Activated T-helper 17 cell treated with anti-CD3 and anti-CD28 coated beads, Interleukin-2, amount 50 U/mL, for 72 hours (primary cell): ENCODE results near the gene PPM1H. TPM values are rescaled to one million over a fixed set of nuclear protein-coding genes. Genes with fewer than 3 reads are reported as not detected.

Experiments used
- ATAC-seq: fragments of 150-1000 bp; cut with Tn5 transposase; replicated peaks from 2 replicates; pipeline ENCODE4 v1.10.0; 2021; ENCODE audit warnings: mild to moderate bottlenecking, moderate library complexity
- H3K27ac Mint-ChIP-seq: one replicate; pipeline ENCODE4 v1.8.0; 2022; ENCODE audit warnings: mixed read lengths
- H3K27me3 Mint-ChIP-seq: one replicate; pipeline ENCODE4 v1.8.0; 2022; ENCODE audit warnings: mixed read lengths
- H3K36me3 Mint-ChIP-seq: one replicate; pipeline ENCODE4 v1.8.0; 2022; ENCODE audit warnings: low read depth, mild to moderate bottlenecking, mixed read lengths
- H3K4me1 Mint-ChIP-seq: one replicate; pipeline ENCODE4 v1.8.0; 2022; ENCODE audit warnings: mixed read lengths
- H3K4me3 Mint-ChIP-seq: one replicate; pipeline ENCODE4 v1.8.0; 2022; ENCODE audit warnings: mild to moderate bottlenecking, mixed read lengths
- H3K9me3 Mint-ChIP-seq: one replicate; pipeline ENCODE4 v1.8.0; 2022; ENCODE audit warnings: mixed read lengths
- total RNA-seq, 2 donors: library from RNA; stranded (reverse); gene quantifications; one replicate each; pipeline ENCODE4 v1.2.3, GENCODE V29; 2022

The PPM1H gene
- total RNA-seq, 2 donors from 2014 or later, result not detected

GRCh38 chr12:62928632-62929031 is 6.3 kb downstream of the PPM1H start:
- H3K4me1 Mint-ChIP-seq, result peaks cover under 1% of the 10 kb centered on the region
- H3K36me3 Mint-ChIP-seq, result no peaks in the 10 kb centered on the region
- peaks cover 32% of the 10 kb centered on the region for H3K27me3 Mint-ChIP-seq

DNA sequence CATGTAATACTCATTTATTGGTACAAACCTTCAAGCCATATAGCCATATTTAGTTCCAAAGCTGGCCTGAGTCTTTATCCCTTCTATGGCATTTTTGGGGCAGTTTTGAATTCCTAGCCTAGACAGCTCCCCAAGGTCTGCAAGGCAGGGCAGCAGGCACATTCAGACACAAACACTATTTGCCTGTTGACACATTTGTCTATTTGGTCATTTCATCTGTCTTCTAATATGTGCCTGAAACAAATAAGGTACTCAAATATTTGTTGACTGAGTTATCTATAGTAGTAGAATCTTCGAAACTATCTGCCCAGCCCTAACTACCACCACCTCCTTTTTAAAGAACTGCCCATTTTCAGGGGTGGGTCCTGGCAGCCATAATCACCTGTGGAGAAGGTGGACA is 9.3 kb downstream of the PPM1H start:
- ATAC-seq, result no peak
- Mint-ChIP-seq H3K9me3 (no peaks in the 10 kb centered on the region), H3K4me3 (no peak overlapping the region), H3K4me1 (no peaks in the 10 kb centered on the region), H3K27ac (no peak overlapping the region), H3K27me3 (peaks cover 8% of the 10 kb centered on the region), H3K36me3 (no peaks in the 10 kb centered on the region)

More at GRCh38 chr12:62928632-62929031, 6.3 kb downstream of the PPM1H start:
- no peak for ATAC-seq
- no peaks in the 10 kb centered on the region for H3K9me3 Mint-ChIP-seq
- no peak overlapping the region for H3K27ac Mint-ChIP-seq
- no peak overlapping the region for H3K4me3 Mint-ChIP-seq

DNA sequence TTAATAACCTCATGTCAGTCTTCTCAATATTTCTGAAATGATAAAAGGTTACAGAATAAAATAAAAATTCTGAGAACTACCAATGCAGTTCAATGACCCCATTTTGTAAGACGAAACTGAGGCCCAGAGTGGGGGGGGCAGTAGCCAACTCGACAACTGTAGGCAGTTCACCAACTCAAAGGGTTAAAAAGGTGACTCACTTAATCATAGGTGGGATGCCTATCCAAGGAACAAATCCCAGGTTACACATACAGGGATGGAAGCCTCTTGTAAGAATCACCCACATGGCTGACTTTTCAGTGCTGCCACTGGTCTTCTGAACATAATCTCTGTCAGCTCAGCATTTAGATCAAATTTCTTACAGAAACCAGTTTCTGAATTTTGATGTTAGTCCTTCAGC is 10.9 kb downstream of the PPM1H start:
- H3K4me3 Mint-ChIP-seq, result no peak overlapping the region
- H3K4me1 Mint-ChIP-seq, result no peaks in the 10 kb centered on the region
- H3K36me3 Mint-ChIP-seq, result no peaks in the 10 kb centered on the region
- no peaks in the 10 kb centered on the region for H3K9me3 Mint-ChIP-seq
- ATAC-seq, result no peak
- peaks cover 6% of the 10 kb centered on the region for H3K27me3 Mint-ChIP-seq
- H3K27ac Mint-ChIP-seq, result no peak overlapping the region

DNA sequence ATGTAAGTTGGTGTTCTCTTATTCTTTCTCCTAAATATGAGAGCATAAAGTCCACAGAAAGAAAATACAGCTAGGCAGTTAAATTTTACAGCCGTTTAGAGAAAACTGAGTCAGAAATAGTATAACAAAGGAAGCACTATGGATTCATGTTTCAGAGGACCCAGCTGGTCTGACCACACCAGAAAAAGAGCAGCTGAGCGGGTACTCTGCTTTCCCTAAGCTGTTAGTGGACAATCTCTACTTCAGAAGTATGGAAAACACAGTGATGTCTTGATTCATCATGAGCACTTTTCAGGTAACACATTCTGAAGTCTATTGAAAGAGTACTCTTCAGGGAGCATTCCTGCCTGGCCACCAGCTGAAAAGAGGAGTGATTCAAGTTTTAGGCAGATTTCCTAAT is 12.4 kb downstream of the PPM1H start:
- H3K27ac Mint-ChIP-seq, result no peak overlapping the region
- no peaks in the 10 kb centered on the region for H3K36me3 Mint-ChIP-seq
- no peak for ATAC-seq
- H3K9me3 Mint-ChIP-seq, result no peaks in the 10 kb centered on the region
- H3K27me3 Mint-ChIP-seq, result peaks cover 6% of the 10 kb centered on the region
- no peaks in the 10 kb centered on the region for H3K4me1 Mint-ChIP-seq
- H3K4me3 Mint-ChIP-seq, result no peak overlapping the region

GRCh38 chr12:62919838-62920237 is 15.1 kb downstream of the PPM1H start:
- no peak overlapping the region for H3K4me3 Mint-ChIP-seq
- ATAC-seq, result no peak
- no peaks in the 10 kb centered on the region for H3K36me3 Mint-ChIP-seq
- H3K9me3 Mint-ChIP-seq, result no peaks in the 10 kb centered on the region
- H3K27me3 Mint-ChIP-seq, result peaks cover 3% of the 10 kb centered on the region
- no peak overlapping the region for H3K27ac Mint-ChIP-seq
- no peaks in the 10 kb centered on the region for H3K4me1 Mint-ChIP-seq

GRCh38 chr12:62917926-62918325 is 17.0 kb downstream of the PPM1H start:
- Mint-ChIP-seq H3K36me3 (no peaks in the 10 kb centered on the region), H3K27me3 (peaks cover 9% of the 10 kb centered on the region), H3K9me3 (no peaks in the 10 kb centered on the region), H3K27ac (no peak overlapping the region), H3K4me1 (no peaks in the 10 kb centered on the region), H3K4me3 (no peak overlapping the region)
- ATAC-seq, result no peak

DNA sequence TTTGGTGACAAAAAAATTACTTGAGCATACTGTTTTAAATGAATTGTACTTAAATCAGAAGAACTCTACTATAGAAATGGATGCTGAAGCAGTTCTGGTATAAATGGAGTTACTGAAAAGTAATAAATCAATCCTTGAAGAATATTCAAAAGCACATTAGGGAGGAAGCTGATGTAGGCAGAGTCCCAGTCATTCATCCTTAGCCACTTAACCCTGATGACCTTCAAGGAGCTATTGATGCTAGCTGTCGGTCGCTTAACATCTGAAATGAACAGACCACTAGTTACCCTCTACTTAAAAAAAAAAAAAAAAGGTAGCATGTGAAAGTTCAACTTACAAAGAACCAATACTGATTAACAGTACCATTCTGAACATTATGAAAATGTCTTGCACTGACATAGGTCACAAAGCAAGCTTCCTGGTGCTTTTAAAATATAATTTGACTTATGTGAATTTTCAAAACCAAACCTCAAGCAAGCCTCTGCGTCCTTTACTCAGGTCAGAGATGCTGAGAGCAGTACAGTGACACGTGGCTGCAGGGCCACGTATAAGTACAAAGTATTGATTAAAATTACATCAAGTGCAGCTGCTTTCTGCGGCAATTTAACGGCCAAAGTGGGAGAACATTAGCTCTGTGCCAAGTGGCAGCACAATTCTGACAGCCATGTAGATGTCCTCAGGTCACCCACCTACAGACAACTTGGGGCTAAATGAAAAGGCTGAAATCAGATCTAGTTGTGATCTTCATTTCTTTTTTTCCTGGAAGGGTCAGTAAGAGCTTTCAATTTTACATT is 18.1 kb downstream of the PPM1H start:
- H3K4me1 Mint-ChIP-seq, result no peaks in the 10 kb centered on the region
- H3K36me3 Mint-ChIP-seq, result no peaks in the 10 kb centered on the region
- H3K27ac Mint-ChIP-seq, result no peak overlapping the region
- H3K27me3 Mint-ChIP-seq, result peaks cover 15% of the 10 kb centered on the region
- no peak overlapping the region for H3K4me3 Mint-ChIP-seq
- ATAC-seq, result no peak
- H3K9me3 Mint-ChIP-seq, result no peaks in the 10 kb centered on the region

DNA sequence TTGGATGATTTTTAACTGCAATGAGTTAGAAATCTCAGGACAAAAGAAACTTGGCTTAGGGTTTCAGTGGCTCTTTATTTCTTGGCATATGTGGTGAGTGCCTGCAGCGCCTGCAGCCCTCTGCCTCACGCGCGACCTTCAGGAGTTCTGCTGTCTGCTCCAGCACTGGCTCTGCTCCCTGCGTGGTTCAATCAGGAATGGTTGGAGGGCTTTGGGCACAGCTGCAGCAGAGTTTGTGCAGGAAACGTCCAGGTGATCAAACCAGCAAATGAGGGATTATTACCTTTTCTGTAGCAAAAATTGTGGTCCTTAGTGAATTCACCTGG is 19.8 kb downstream of the PPM1H start:
- ATAC-seq, result no peak
- Mint-ChIP-seq H3K27me3 (peaks cover 16% of the 10 kb centered on the region), H3K4me1 (no peaks in the 10 kb centered on the region), H3K9me3 (no peaks in the 10 kb centered on the region), H3K36me3 (no peaks in the 10 kb centered on the region), H3K4me3 (no peak overlapping the region), H3K27ac (no peak overlapping the region)

DNA sequence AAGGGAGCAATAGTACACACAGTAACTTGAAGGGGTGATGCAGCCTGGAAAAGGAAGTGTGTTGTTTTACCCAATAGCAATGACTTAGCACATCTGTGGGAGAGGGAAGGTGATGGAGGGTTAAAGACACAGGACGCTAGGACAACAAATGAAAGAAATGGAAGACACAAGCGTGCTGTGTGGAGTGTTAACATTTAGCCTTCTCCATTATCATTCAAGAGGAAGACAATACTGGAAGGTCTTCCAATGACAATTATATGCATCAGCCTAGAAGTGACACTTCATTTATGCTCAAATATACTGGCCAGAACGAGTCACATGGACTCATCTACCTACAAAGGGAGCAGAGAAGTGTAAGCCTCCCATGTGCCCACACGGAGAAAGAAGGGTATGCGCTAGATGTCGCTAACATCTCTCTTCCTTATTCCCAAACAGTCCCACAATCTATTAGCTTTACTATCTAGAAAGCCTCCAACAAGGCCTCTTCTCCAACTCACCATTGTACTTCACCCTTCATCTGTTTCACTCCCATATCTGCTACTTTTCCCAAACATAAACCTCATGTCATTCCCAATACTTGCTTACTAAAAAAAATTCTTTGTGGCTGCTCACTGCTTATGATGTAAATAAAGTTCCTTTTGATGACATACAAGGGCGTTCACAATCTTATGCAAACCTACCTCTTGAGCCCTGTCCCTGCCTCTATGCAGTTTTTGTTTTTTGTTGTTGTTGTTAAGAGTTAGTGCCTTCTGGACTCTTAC is 20.3 kb downstream of the PPM1H start:
- H3K4me1 Mint-ChIP-seq, result no peaks in the 10 kb centered on the region
- H3K27me3 Mint-ChIP-seq, result peaks cover 16% of the 10 kb centered on the region
- H3K9me3 Mint-ChIP-seq, result no peaks in the 10 kb centered on the region
- no peak overlapping the region for H3K4me3 Mint-ChIP-seq
- no peak overlapping the region for H3K27ac Mint-ChIP-seq
- ATAC-seq, result no peak
- H3K36me3 Mint-ChIP-seq, result no peaks in the 10 kb centered on the region

DNA sequence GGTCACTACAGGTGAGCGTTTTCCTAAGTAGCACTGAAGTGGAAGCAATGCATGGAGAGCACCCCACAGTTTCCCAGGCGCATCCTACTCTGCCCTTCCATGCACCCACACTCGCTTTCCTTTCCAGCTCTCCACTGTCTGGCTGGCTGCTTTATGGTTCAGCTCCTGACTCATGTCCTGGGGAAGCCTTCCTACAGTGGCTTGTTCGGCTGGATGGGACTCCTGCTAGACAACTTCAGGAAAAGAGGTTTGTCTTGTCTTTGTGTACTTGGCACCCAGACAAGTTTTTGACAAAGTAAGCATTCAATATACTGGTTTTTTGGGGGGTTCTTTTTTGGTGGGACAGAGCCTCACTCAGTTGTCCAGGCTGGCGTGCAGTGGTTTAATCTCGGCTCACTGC is 21.6 kb downstream of the PPM1H start:
- no peaks in the 10 kb centered on the region for H3K9me3 Mint-ChIP-seq
- peaks cover 23% of the 10 kb centered on the region for H3K27me3 Mint-ChIP-seq
- no peak for ATAC-seq
- no peak overlapping the region for H3K4me3 Mint-ChIP-seq
- H3K27ac Mint-ChIP-seq, result no peak overlapping the region
- H3K4me1 Mint-ChIP-seq, result no peaks in the 10 kb centered on the region
- H3K36me3 Mint-ChIP-seq, result no peaks in the 10 kb centered on the region

- H3K27ac Mint-ChIP-seq, result no peak overlapping the region
- no peaks in the 10 kb centered on the region for H3K9me3 Mint-ChIP-seq
- no peaks in the 10 kb centered on the region for H3K4me1 Mint-ChIP-seq
- H3K27me3 Mint-ChIP-seq, result peaks cover 23% of the 10 kb centered on the region
- no peaks in the 10 kb centered on the region for H3K36me3 Mint-ChIP-seq
- H3K4me3 Mint-ChIP-seq, result no peak overlapping the region
- ATAC-seq, result no peak
Observed at GRCh38 chr12:62912644-62913043, 22.3 kb downstream of the PPM1H start.

DNA sequence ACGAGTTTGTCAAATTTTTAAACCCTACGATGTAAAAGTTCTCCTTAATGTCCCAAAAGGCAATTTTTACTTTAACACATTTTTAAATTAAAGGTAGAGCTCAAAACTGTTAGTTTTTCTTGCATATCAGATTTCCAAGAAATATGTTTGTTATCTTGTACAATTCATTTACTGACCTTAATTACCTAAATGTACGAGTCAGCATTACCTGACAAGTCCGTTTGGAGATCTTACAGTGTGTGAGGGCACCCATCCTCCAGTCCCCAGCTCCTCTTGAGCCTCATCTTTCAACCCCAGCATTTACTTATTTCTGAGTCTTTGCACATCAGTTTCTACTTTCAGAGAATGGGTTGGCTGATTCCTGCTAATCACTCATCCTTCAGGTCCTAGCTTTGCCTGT is 23.7 kb downstream of the PPM1H start:
- H3K4me3 Mint-ChIP-seq, result no peak overlapping the region
- H3K9me3 Mint-ChIP-seq, result no peaks in the 10 kb centered on the region
- no peak for ATAC-seq
- no peaks in the 10 kb centered on the region for H3K4me1 Mint-ChIP-seq
- no peaks in the 10 kb centered on the region for H3K36me3 Mint-ChIP-seq
- H3K27ac Mint-ChIP-seq, result no peak overlapping the region
- H3K27me3 Mint-ChIP-seq, result peaks cover 23% of the 10 kb centered on the region

DNA sequence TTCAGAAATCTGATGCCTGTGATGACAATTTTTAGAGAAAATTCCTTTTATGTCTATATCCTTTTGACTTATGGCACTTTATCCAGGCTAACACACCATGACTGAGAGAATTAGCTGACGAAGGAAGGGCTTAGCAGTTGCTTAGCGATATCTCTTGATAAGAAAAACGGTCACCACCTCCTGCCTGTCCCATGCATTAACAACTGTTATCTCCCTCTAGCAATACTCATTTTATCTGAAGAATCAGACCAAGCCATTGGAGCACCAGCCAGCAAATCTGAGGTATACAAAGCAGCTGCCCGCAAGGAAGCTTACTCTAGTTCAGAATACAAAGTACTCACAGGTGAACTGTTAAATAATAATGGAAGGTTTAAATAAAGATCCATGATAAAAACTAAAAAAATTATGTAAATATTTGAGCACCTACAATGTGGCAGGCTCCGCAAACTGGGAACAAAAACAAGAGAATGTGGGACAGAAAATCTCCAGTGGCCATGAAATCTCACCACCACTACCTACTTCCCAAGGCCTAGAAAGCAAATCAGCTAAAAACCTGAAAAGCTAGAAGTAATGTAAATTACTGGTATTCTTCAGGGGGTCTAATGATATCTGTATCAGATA is 24.3 kb downstream of the PPM1H start:
- Mint-ChIP-seq H3K36me3 (no peaks in the 10 kb centered on the region), H3K9me3 (no peaks in the 10 kb centered on the region), H3K27me3 (peaks cover 27% of the 10 kb centered on the region), H3K27ac (no peak overlapping the region), H3K4me3 (no peak overlapping the region), H3K4me1 (no peaks in the 10 kb centered on the region)
- no peak for ATAC-seq

GRCh38 chr12:62909340-62909739 is 25.6 kb downstream of the PPM1H start:
- no peak overlapping the region for H3K4me3 Mint-ChIP-seq
- no peaks in the 10 kb centered on the region for H3K36me3 Mint-ChIP-seq
- ATAC-seq, result no peak
- H3K4me1 Mint-ChIP-seq, result no peaks in the 10 kb centered on the region
- H3K9me3 Mint-ChIP-seq, result no peaks in the 10 kb centered on the region
- no peak overlapping the region for H3K27ac Mint-ChIP-seq
- peaks cover 30% of the 10 kb centered on the region for H3K27me3 Mint-ChIP-seq

DNA sequence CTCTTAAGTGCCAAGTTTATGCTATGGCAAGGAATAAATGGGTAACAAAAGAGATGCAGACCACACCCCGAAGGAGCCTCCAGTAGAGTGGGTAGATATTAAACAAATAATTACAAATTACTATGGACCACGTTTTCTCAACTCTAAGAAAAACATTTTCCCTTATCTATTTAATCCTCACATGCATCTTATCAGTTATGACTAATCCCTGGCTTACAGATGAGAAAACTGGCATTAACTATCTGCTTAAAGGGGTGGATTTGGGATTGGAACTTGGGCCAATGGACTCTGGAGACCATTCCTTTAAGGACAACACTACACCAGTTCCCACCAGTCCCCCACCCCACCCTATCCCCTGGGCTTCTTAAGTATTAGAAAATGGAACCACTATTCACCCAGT is 26.3 kb downstream of the PPM1H start:
- no peak for ATAC-seq
- no peaks in the 10 kb centered on the region for H3K36me3 Mint-ChIP-seq
- H3K27ac Mint-ChIP-seq, result no peak overlapping the region
- H3K4me3 Mint-ChIP-seq, result no peak overlapping the region
- no peaks in the 10 kb centered on the region for H3K9me3 Mint-ChIP-seq
- H3K4me1 Mint-ChIP-seq, result no peaks in the 10 kb centered on the region
- H3K27me3 Mint-ChIP-seq, result peaks cover 28% of the 10 kb centered on the region
